ENCODE measurements around the gene SH3RF2.

Gene SH3RF2

GRCh38 chr5:145982572-145983318 is 46.4 kb downstream of the SH3RF2 start:
- no peak overlapping the region for H2AFZ ChIP-seq (ENCODE audit: low read depth, low read length)
- ATAC-seq (ENCODE audit: insufficient read depth, low read depth) (no peak), DNase-seq (no peak)
- no peaks in the 10 kb centered on the region for H3K9me3 ChIP-seq (ENCODE audit: insufficient read depth, low read length, severe bottlenecking)
- no peaks in the 10 kb centered on the region for H3K4me1 ChIP-seq (ENCODE audit: insufficient read depth, low read length)
- H3K27ac ChIP-seq (ENCODE audit: low read length): no peak overlapping the region
- no peak overlapping the region for H3K4me3 ChIP-seq (ENCODE audit: low read depth in 1 of 2, low read length in 2 of 2)
- H3K4me2 ChIP-seq (ENCODE audit: insufficient read depth, low read length): no peak overlapping the region
- no peaks in the 10 kb centered on the region for H3K79me2 ChIP-seq (ENCODE audit: insufficient read depth, low read length)
- no peak for TF ChIP-seq EZH2 (IDR thresholded peaks at IDR 0.05; ENCODE audit: borderline replicate concordance, low read depth, low read length, severe bottlenecking)
- no peak for TF ChIP-seq CTCF (IDR thresholded peaks at IDR 0.05; ENCODE audit: borderline replicate concordance, extremely low read depth, low read length, poor library complexity, severe bottlenecking)
- H4K20me1 ChIP-seq (ENCODE audit: insufficient read depth, low read length): no peaks in the 10 kb centered on the region
- H3K27me3 ChIP-seq (ENCODE audit: insufficient read depth, low read length, poor library complexity): no peaks in the 10 kb centered on the region
- H3K9ac ChIP-seq (ENCODE audit: low read depth, low read length): no peak overlapping the region
- no peaks in the 10 kb centered on the region for H3K36me3 ChIP-seq (ENCODE audit: insufficient read depth, low read length)

GRCh38 chr5:145983446-145983845 is 47.1 kb downstream of the SH3RF2 start:
- no peaks in the 10 kb centered on the region for H3K4me1 ChIP-seq (ENCODE audit: insufficient read depth, low read length)
- H3K9ac ChIP-seq (ENCODE audit: low read depth, low read length): no peak overlapping the region
- H3K27me3 ChIP-seq (ENCODE audit: insufficient read depth, low read length, poor library complexity): no peaks in the 10 kb centered on the region
- no peaks in the 10 kb centered on the region for H3K36me3 ChIP-seq (ENCODE audit: insufficient read depth, low read length)
- no peaks in the 10 kb centered on the region for H3K9me3 ChIP-seq (ENCODE audit: insufficient read depth, low read length, severe bottlenecking)
- no peak overlapping the region for H3K27ac ChIP-seq (ENCODE audit: low read length)
- H2AFZ ChIP-seq (ENCODE audit: low read depth, low read length): no peak overlapping the region
- no peak for ATAC-seq (ENCODE audit: insufficient read depth, low read depth)
- no peak for TF ChIP-seq EZH2 (IDR thresholded peaks at IDR 0.05; ENCODE audit: borderline replicate concordance, low read depth, low read length, severe bottlenecking)
- TF ChIP-seq CTCF (IDR thresholded peaks at IDR 0.05; ENCODE audit: borderline replicate concordance, extremely low read depth, low read length, poor library complexity, severe bottlenecking): no peak
- H3K79me2 ChIP-seq (ENCODE audit: insufficient read depth, low read length): no peaks in the 10 kb centered on the region
- DNase-seq: no peak
- H4K20me1 ChIP-seq (ENCODE audit: insufficient read depth, low read length): no peaks in the 10 kb centered on the region
- no peak overlapping the region for H3K4me2 ChIP-seq (ENCODE audit: insufficient read depth, low read length)
- no peak overlapping the region for H3K4me3 ChIP-seq (ENCODE audit: low read depth in 1 of 2, low read length in 2 of 2)

GRCh38 chr5:145984072-145984471 is 47.7 kb downstream of the SH3RF2 start:
- ATAC-seq (ENCODE audit: insufficient read depth, low read depth) (no peak), DNase-seq (no peak)
- TF ChIP-seq CTCF (IDR thresholded peaks at IDR 0.05; ENCODE audit: borderline replicate concordance, extremely low read depth, low read length, poor library complexity, severe bottlenecking): no peak
- H3K9me3 ChIP-seq (ENCODE audit: insufficient read depth, low read length, severe bottlenecking): no peaks in the 10 kb centered on the region
- H3K4me1 ChIP-seq (ENCODE audit: insufficient read depth, low read length): no peaks in the 10 kb centered on the region
- no peak overlapping the region for H3K27ac ChIP-seq (ENCODE audit: low read length)
- H3K27me3 ChIP-seq (ENCODE audit: insufficient read depth, low read length, poor library complexity): no peaks in the 10 kb centered on the region
- H2AFZ ChIP-seq (ENCODE audit: low read depth, low read length): no peak overlapping the region
- H4K20me1 ChIP-seq (ENCODE audit: insufficient read depth, low read length): no peaks in the 10 kb centered on the region
- H3K36me3 ChIP-seq (ENCODE audit: insufficient read depth, low read length): no peaks in the 10 kb centered on the region
- H3K9ac ChIP-seq (ENCODE audit: low read depth, low read length): no peak overlapping the region
- H3K4me2 ChIP-seq (ENCODE audit: insufficient read depth, low read length): no peak overlapping the region
- H3K4me3 ChIP-seq (ENCODE audit: low read depth in 1 of 2, low read length in 2 of 2): no peak overlapping the region
- H3K79me2 ChIP-seq (ENCODE audit: insufficient read depth, low read length): no peaks in the 10 kb centered on the region

Data from DND-41 (cell line).